ENCODE measurements around the gene PCF11. TPM values are rescaled to one million over a fixed set of nuclear protein-coding genes. Genes with fewer than 3 reads are reported as not detected.

The PCF11 gene
- polyA plus RNA-seq, 2 of the 4 experiments (the other 2 are of a cell fraction), result 24.7 to 42.3 TPM

- TF ChIP-seq KDM5A (IDR thresholded peaks at IDR 0.05), result no peak
Observed at GRCh38 chr11:83158357-83158786, 1.4 kb downstream of the PCF11 start (continued).

GRCh38 chr11:83158965-83159901 is 2.3 kb downstream of the PCF11 start:
- peak overlapping the region; percentile 97 for H3K4me3 ChIP-seq
- H3K27ac ChIP-seq, result peak overlapping the region; percentile 32 to 99; a peak in 3 of 6 replicates
- H3K9me3 ChIP-seq, result no peaks in the 10 kb centered on the region
- no peak for ATAC-seq
- no peak for TF ChIP-seq RAD21 (conservative IDR thresholded peaks at IDR 0.05 in 1 of 2, IDR thresholded peaks at IDR 0.05 in 1 of 2)
- TF ChIP-seq CHD4 (IDR thresholded peaks at IDR 0.05; ENCODE audit: borderline replicate concordance), result no peak
- no peak for TF ChIP-seq HOXA7 (CRISPR knock-in tag; IDR thresholded peaks at IDR 0.05)
- TF ChIP-seq MAZ (IDR thresholded peaks at IDR 0.05; ENCODE audit: borderline replicate concordance, low read depth, low read length), result no peak
- no peak for TF ChIP-seq HOXB13 (CRISPR knock-in tag; IDR thresholded peaks at IDR 0.05; ENCODE audit: low read depth)
- no peak for TF ChIP-seq SREBF2 (IDR thresholded peaks at IDR 0.05)
- TF ChIP-seq KDM5A (IDR thresholded peaks at IDR 0.05), result no peak
- TF ChIP-seq TFCP2L1 (CRISPR knock-in tag; IDR thresholded peaks at IDR 0.05), result no peak
- no peak for TF ChIP-seq HDAC2 (IDR thresholded peaks at IDR 0.05)
- TF ChIP-seq SMC3 (IDR thresholded peaks at IDR 0.05), result no peak
- TF ChIP-seq CTCF (IDR thresholded peaks at IDR 0.05), result no peak
- TF ChIP-seq PHF8 (IDR thresholded peaks at IDR 0.05; ENCODE audit: borderline replicate concordance, low read depth), result no peak
- H3K4me2 ChIP-seq, result peak overlapping the region; percentile 99
- ChIA-PET CTCF (interaction anchor here (0.7 to 2.7 kb wide), 6 partner anchors 13 to 254 kb away, joined by 3 to 11 read pairs (median 3); partner anchors contain the start of gene RAB30), POLR2A (interaction anchor here (0.6 to 1.1 kb wide), 3 partner anchors 20 to 72 kb away, joined by 3 to 6 read pairs (median 3); no protein-coding TSS in a partner anchor)
- no peak for DNase-seq (ENCODE audit: low read depth in 1 of 2, low spot score in 1 of 2)
- WGBS (ENCODE audit: missing lambda C conversion rate), result 4% methylated on average over 15 of the region's 15 CpGs
- peaks cover 30% of the 10 kb centered on the region for H3K4me1 ChIP-seq
- no peak for FAIRE-seq

GRCh38 chr11:83159902-83160865 is 3.3 kb downstream of the PCF11 start:
- WGBS (ENCODE audit: missing lambda C conversion rate), result 24% methylated on average over 6 of the region's 6 CpGs
- DNase-seq (ENCODE audit: low read depth in 1 of 2, low spot score in 1 of 2), result peak in 1 of 2 experiments; percentile 23
- ChIA-PET CTCF (interaction anchor here (0.9 to 2.7 kb wide), 5 partner anchors 12 to 255 kb away, joined by 3 to 11 read pairs (median 3); partner anchors contain the start of gene RAB30), POLR2A (interaction anchor here (0.6 to 1.1 kb wide), 4 partner anchors 14 to 73 kb away, joined by 3 to 7 read pairs (median 4); no protein-coding TSS in a partner anchor)
- Histone ChIP-seq H3K27ac (peak overlapping the region in 1 of 2 experiments; percentile 9; a peak in 2 of 6 replicates), H3K9me3 (no peaks in the 10 kb centered on the region), H3K4me2 (peak overlapping the region; percentile 99), H3K4me1 (peaks cover 30% of the 10 kb centered on the region), H3K4me3 (peak overlapping the region; percentile 97)
- ATAC-seq, result no peak
- FAIRE-seq, result no peak
- TF ChIP-seq TFCP2L1 (CRISPR knock-in tag; IDR thresholded peaks at IDR 0.05) (peak; percentile 20; the same call in 1 of the 2 replicates), MAX (IDR thresholded peaks at IDR 0.05) (no peak), POLR2AphosphoS2 (conservative IDR thresholded peaks at IDR 0.05; ENCODE audit: low read length) (peak; percentile 35), SMC3 (IDR thresholded peaks at IDR 0.05) (no peak), USF2 (IDR thresholded peaks at IDR 0.05) (no peak), PBX3 (IDR thresholded peaks at IDR 0.05) (no peak), BHLHE40 (IDR thresholded peaks at IDR 0.05; ENCODE audit: low read depth, low read length) (no peak), HOXA7 (CRISPR knock-in tag; IDR thresholded peaks at IDR 0.05) (peak; percentile 58), HOXB13 (CRISPR knock-in tag; IDR thresholded peaks at IDR 0.05; ENCODE audit: low read depth) (no peak)
